ENCODE measurements around the gene KRTAP4-4.
"Not testable (repeated sequence)": the region's sequence is repeated elsewhere in the genome, so short reads cannot be mapped to it uniquely, and the experiment has no call there.

DNA sequence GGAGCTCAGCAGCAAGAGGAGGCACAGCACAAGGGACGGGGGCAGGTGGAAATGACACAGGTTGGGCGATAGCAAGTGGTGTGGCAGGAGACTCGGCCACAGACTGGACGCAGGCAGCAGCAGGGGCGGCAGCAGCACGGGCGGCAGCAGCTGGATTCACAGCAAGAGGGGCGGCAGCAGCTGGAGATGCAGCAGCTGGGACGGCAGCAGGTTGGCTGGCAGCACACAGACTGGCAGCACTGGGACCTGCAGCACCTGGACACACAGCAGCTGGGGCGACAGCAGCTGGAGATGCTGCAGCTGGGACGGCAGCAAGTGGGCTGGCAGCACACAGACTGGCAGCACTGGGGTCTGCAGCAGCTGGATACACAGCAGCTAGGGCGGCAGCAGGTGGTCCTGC lies 20.7 kb downstream of the KRTAP4-4 start:
- not testable (repeated sequence) for TF ChIP-seq ZFP30 (CRISPR knock-in tag; IDR thresholded peaks at IDR 0.05); OSR1 (CRISPR knock-in tag; IDR thresholded peaks at IDR 0.05); ISL1 (CRISPR knock-in tag; IDR thresholded peaks at IDR 0.05); ZNF8 (CRISPR knock-in tag; IDR thresholded peaks at IDR 0.05); ARNTL (CRISPR knock-in tag; IDR thresholded peaks at IDR 0.05; ENCODE audit: borderline replicate concordance, low read depth); RARB (CRISPR knock-in tag; IDR thresholded peaks at IDR 0.05); GLIS3 (CRISPR knock-in tag; IDR thresholded peaks at IDR 0.05)
- TF ChIP-seq, protein P1, sequence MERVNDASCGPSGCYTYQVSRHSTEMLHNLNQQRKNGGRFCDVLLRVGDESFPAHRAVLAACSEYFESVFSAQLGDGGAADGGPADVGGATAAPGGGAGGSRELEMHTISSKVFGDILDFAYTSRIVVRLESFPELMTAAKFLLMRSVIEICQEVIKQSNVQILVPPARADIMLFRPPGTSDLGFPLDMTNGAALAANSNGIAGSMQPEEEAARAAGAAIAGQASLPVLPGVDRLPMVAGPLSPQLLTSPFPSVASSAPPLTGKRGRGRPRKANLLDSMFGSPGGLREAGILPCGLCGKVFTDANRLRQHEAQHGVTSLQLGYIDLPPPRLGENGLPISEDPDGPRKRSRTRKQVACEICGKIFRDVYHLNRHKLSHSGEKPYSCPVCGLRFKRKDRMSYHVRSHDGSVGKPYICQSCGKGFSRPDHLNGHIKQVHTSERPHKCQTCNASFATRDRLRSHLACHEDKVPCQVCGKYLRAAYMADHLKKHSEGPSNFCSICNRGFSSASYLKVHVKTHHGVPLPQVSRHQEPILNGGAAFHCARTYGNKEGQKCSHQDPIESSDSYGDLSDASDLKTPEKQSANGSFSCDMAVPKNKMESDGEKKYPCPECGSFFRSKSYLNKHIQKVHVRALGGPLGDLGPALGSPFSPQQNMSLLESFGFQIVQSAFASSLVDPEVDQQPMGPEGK (CRISPR knock-in tag; IDR thresholded peaks at IDR 0.05; ENCODE audit: borderline replicate concordance), result not testable (repeated sequence)

Data from SK-N-SH treated with all-trans-retinoic acid at 6 μM for 48 hours (cell line).